Left renal pelvis (tissue), 4 donors: ENCODE data around the gene GRPEL1. TPM values are rescaled to one million over a fixed set of nuclear protein-coding genes. Genes with fewer than 3 reads are reported as not detected.

Experiments used
- DNase-seq, 4 donors: peaks; one replicate each; pipeline ENCODE4 v3.0.0-alpha.2; 2013; ENCODE audit warnings: low read depth in 4 of 4, low spot score in 3 of 4
- polyA plus RNA-seq, 4 donors: library from polyadenylated mRNA; unstranded; fragments of 120-200 nt; gene quantifications; one replicate each; pipeline ENCODE4 v1.2.1, GENCODE V29; 2013; ENCODE audit not compliant: insufficient read length in 4 of 4

Gene GRPEL1
- polyA plus RNA-seq, 4 donors, result 20.2 to 38.0 (median 32.9) TPM

DNA sequence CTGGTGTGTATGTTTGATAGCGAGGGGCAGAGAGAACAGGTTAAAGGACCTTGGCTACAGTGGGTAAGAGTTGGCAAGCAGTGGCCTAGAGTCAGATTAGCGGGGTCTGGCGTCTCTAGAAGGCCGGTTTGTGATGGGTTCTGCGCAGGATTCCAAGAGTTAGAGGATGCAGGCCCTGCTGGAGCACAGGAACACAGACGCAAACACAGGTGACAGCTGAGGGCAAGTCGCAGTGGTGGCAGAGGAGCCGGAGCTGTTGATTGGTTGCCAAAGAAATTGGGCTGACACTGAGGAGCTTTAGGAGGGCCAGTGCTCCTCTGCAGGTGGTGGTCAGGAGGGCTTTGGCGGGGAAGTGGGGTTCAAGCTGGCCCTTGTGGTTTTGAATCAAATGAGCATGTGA, 20.9 kb downstream of the GRPEL1 start:
- DNase-seq, result no peak

DNA sequence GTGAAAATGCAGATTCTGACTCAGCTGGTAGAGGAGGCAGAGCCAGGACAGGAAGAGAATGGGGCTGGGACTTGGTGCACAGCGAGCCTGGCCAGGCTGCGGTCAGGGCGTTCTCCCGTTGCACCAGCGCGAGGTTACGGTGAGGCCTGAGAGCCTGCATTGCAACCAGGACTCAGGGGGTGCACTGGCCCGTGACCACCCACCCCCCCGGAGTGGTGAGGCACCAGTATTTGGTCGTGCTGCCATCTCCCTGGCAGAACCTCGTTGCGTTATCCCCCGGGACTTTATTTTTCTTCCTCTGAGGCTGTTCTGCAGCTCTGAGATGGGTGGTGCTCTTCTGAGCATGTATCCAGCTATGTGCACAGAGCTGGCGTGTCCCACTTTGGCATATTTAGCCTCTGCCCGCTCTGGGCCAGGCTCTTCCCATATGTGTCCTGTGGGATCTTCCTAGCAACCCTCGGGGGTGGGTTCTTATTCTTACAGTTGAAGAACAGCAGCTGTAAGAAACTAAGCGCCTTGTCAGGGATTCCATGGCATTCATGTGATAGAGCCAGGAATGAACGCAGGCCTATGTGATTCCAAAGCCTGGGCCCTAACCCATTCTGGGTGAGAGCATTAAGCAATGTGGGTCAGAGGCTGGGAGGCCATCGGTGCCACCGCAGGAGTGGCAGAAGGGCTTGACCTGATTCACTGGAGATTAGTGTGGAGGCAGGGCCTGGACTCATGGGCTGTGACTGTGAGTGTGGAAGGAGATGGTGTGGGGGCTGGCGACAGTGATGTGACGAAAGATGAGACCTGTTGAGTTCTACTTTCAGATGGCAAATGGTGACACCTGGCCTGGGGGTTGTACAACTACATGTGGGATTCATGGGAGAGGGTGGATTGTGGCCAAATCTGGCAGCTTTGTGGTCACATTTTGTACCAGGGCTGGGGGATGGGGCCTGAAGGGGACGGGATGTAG, 21.6 kb downstream of the GRPEL1 start:
- no peak for DNase-seq

DNA sequence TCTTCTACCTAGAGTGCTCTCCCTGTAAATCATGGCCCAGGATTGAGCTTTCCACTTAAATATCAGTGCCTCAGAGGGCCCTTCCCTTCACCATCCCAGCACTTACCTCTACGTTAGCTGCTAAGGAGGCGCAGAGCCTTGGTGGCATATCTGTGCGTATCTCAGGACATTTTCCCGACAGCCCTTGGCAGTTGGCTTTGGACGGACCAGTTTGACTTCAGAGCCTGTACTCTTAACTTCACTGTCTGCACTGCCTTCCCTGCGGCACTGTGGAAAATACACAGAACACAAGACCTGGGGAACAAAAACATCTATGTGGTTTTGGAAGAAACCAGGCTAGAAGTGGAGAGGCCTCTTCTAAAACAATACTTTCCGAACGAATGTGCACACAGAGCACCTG, 22.3 kb downstream of the GRPEL1 start:
- DNase-seq, result no peak

DNA sequence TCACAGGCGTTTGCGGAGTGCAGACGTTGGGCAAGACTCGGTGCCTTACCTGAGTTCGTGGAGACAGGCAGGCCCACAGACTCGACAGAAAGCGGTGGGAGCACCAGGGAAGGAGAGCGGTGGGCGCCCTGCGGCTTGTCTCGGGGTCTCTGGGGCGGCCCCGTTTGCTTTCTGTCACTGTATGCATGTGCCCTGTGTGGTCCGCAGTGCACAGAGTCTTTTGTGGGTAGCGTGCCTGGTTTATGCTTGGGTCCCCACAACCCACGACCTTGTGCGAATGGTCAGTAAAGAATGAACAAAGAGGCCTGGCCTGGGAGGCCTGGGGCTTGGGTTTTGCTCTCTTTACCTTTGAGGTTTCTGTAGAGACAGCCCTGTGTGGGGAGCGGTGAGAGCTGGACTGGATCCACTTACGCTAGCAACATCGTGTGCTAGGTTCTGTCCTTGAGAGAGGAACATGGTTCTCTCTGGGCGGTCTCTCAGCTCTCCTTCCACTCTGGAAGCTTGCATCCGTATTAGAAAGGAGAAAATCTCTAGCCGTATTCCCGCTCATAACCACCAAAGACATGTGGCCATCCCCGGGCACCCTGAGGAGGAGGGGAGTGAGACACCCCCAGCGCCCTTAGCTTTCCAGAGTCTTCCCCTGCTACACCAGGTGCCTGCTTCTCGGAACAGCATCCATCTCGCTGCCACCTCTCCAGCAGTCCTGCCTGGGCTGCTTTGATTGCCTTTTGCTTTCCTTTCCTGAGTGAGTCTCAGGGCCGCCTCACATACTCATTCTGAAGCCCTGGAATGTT, 23.5 kb downstream of the GRPEL1 start:
- DNase-seq, result no peak

DNA sequence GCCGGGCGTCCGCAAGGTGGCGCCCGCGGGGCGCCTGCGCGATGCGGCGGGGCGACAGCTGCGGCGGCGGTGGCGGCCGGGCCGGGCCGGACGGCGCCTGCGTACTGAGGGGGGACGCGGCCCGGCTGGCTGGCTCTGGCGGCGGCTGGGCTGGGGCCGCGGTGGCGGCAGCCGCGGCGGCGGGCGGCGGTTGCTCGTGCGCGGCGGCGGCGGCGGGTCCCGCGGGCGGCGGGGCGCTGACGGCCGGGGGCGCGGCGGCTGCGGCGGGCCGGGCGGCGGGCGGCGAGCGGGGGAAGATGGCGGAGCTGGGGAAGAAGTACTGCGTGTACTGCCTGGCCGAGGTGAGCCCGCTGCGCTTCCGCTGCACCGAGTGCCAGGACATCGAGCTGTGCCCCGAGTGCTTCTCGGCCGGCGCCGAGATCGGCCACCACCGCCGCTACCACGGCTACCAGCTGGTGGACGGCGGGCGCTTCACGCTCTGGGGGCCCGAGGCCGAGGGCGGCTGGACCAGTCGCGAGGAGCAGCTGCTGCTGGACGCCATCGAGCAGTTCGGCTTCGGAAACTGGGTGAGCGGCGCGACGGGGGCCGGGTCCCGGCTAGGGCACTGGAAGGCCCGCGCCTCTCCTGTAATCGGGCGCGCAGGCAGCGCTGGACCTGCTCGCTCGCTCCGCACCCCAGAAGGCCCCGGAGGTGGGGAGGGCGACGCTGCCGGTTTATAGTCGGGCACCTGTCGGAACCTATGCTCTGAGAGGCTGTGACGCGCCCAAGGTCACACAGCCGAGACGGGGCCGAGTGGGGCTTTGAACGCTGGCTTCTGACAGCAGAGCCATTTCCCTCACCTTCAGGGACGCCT, 24.4 kb downstream of the GRPEL1 start, which contains the start of gene TADA2B:
TSS of gene TADA2B (plus strand) at position 89 of the 853 bp plus-strand sequence. CDS start at position 297, 208 bp downstream.
- DNase-seq, result no peak

DNA sequence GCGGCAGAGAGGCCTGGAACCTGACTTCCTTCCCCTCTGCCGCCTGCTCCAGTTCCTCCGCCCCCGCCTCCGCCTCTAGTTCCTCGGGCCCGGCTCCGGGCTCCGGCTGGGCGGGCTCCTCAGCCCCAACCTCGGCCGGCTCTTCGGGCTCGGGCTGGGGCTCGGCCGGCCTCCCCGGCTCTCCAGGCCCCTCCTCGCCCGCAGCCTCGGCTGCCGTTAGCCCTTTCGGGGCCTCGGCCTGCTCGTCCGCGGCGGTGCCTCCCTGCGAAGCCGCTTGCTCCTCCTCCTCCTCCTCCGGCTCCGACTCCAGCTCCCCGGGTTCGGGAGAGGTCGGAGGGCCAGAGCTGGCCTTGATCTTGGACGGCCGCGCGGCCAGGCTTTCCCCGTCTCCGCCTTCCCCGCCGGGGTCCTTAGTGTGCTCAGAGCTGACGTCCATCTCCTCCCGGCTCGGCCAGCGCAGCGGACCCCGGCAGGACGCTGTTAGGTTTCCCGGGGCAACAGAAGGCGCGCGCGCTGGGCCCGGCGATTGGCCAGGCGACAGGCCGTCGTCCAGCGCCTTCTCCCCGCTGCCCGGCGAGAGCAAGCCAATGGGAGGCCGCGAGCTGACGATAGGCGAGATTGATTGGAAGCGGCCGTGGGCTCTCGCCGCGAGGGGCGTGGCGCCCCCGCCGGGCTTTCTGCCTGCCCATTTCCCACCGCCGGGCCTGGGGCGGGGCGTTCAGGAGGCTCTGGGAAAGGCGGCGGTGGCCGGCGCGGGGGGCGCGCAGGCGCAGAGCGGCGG, 25.2 kb downstream of the GRPEL1 start:
- peak; percentile 91 to 97 (median 96) for DNase-seq

DNA sequence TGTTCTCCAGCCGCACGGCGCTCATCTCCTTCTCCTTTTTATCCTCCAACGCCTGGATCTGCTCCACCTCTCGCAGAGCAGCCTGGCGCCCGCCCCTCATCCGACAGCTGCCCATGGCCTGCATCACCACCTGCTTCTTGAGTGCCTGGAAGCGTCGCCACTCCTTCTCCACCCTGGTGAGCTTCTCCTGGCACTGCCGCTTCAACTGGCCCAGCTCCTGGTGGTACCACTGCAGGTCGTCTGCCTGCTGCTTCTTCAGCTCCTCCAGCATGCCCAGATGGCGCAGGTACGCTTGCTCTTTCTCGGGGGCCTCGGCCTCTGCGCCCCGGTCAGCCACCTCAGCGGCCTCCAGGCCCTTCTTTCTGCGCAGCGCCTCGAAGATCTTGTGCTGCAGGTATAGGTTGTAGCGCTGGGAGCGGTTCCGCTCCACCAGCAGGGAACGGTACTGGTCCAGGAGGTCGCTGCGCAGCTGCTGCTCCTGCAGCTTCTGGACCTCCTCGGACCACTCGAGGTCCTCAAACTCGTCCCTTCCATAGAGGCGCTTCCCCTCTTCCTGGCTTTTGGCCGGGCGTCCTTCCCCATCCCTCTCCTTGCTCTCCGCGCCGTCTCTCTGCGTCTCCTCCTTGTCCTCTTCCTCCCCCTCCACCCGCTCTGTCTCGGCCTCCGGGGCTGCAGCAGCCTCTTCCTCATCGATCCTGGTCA, 25.9 kb downstream of the GRPEL1 start:
- DNase-seq, result no peak

DNA sequence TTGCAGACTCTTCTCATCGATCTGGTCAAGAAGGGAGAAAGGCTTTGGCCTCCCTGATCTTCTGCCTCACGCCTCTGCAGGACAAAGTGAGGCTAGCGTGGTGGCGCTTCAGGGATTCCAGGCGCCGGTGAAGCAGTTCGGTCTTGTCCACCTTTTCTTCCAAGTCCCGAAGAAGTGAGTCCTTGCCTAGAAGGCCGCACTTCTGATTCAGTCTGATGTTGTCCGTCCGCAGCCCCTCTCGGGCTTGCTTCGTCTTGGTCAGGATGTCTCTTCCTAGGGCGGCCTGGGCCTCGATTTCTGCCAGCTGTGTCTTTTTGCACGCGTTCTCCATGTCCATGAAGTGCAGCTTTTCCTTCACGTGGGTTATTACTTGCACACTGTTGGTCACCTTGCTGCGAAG, 26.6 kb downstream of the GRPEL1 start:
- DNase-seq, result no peak

DNA sequence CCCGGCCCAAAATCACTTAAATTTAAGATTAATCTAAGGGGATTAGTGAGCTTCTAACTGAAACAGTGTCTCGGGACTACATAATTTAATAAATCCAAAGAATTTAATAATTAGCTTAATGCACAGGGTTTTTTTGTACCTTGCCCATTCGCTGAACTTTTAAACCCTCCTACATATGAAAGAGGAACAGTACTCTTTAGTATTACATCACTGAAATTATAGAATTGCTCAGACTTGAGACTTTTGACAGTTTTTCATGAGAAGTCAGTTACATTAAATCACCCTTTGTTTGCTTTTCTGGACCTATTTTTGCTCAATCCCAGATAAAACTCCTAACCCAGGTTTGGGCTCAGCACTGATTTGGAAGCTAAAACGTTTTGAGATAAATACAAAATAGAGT, 27.1 kb downstream of the GRPEL1 start:
- DNase-seq, result no peak

DNA sequence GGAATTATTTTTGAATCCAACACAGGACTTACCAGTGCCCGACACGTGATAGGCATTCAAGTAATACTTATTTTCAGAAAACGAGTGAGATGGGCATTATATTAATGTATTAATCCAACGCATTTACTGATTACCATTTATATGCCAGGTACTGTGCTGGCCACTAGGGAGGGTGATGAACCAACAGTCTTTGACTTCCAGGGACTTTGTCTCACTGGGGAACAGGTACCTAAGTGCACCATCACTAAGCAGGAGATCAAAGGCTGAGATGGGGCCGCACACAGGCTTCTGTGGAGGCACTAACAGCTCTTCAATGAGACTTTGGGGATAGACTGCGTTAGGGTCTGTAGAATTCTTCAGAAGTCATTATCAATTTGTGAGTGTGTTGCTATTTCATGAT, 30.4 kb downstream of the GRPEL1 start:
- DNase-seq, result no peak

DNA sequence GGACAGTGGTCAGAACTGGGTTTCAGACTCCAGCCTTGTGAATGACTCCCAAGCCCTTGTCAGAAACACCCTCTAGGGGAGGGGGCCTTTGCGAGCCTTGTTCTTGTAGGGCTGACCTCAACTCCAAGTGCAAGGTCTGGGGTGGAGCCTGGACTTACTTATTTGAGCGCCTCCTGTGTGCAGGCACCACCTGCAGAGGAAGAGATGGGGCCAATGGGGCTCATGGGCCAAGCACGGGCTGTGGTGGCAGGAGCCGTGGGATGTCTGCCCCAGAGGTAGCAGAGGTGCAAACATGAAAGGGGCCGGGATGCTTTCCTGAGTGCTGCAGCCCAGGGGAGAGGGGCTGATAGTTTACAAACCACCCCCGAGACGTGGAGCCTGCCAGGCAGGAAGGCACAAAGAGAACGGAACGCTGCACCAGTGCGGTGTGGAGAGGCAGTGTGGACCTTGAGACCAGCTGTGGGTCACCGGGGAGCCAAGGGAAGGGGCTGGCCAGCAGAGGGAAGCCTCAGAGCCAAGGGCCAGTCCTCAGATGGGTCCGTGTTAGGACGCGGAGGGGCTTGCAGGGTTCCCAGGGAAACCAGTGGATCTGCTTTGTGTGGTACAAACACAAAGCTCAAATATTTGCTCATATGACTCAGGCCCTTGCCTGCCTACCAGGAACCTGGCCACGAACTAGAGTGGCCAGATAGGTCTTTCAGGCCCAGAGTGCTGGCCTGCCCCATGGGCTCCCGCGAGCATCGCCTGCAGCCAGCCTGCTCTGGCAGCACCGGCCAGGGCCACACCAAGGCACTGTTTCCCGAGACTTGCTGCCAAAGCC, 33.4 kb downstream of the GRPEL1 start:
- DNase-seq, result no peak

DNA sequence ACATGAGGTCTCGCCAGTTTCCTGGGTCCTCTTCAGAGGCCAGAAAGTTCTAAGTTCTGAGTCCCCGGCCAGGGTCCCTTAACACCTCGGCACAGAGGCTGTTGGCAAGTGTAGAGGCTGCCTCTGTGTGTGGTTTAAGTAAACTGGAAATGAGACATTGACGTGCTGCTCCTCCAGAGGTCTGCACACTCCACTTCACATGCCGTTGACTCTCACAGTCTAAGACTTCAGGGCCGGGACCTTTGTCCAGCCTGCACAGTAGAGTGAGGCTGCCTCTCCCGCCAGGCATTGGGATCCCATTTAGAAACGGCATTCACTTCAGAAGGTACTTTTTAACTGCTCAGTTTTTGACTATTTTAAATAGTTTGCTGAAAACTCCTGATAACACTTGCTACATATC, 35.3 kb downstream of the GRPEL1 start:
- DNase-seq, result no peak

DNA sequence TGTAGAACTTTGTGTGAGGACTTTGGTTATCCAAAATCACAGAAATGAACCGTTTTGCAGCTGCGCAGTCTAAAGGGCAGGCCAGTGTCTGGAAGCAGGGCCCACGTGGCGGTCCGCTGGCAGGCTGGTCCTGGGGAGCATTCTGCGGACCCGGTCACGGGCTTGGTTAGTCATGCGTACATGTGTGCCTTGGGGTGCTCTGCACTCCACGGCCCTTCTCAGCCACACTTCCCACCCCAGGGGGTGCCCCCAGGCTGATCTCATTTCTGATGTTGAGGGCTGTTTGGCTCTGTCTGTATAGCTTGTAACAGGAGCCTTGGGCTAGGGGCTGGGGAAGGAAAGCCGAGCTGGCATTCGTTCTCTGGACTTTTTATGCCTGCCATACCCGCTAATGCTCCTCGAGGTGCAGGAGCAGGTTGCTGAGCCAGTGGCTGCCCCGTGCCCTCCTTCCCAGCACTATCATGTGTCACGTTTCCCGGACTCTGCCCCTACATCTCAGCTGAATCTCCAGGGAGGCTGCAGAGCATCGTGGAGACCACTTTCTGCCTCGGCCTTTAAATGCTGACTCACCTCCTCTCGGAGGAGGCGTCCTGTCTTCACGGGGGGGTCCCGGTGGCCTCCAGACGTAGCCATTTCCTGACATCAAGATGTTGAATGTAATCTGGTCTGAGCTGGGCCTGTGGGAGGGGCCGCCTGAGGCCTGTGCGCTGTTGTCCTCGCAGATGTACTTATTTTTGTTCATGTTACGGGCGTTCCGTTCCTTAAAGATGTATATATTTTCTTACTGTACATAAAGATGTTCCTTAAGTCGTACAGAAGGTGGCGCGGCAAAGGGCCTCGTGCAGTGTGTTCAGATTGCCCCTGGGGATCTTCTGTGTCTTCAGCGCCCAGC, 36.1 kb downstream of the GRPEL1 start:
- no peak for DNase-seq

DNA sequence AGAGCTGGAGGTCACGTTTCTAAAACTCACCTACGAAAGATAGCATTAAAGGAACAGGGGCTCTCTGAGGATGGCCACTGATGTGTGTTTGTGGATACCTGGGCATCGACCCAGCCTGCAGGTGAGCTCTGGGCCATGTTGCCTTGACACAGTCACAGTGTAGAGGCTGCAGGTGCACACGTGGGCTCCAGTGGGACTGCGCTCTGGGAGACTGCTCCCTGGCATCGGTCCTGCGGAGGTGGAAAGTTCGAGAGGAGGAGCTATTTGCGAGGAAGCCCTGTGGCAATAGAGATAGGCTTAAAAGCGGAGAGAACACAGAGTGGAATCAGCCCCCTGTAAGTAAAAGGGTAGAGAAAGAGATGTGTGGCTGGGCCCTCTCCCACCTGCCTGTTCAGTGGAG, 37.0 kb downstream of the GRPEL1 start:
- no peak for DNase-seq

DNA sequence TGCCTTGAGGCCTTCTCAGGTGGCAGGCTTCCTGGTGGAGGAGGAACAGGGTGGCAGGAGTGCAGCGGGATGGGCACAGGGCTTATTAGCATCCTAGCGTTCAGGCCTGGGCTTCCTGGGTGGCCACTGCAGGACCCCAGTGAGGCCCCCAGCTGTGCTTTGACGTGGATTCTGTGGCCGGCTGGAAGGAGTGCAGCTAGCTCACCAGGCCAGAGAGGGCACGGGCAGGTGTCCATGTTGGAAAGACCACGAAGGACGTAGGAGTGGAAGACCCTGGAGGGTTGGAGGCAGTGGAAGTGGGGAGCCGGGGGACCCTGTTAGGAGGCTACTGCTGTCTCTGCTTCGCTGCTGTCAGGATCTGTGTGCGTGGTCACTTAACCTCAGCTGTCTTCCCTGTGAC, 37.9 kb downstream of the GRPEL1 start:
- no peak for DNase-seq

DNA sequence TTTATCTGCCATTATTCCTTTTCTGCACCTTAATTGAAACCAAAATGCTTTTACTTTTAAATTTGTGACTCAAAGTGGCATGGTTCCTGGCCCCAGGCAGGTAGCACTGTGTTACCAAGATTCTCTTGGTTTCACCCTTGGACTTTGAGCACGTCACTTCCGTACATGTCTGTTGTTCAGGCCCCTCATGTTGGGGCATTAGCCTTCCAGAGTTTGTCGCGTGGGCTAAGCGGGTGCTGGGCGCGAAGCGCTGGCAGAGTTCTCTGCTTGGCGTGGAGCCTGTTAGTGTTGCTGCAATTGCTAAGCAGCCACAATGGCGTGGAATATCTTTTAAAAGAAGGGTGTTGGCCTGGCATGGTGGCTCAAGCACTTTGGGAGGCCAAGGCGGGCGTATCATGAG, 38.7 kb downstream of the GRPEL1 start:
- no peak for DNase-seq

DNA sequence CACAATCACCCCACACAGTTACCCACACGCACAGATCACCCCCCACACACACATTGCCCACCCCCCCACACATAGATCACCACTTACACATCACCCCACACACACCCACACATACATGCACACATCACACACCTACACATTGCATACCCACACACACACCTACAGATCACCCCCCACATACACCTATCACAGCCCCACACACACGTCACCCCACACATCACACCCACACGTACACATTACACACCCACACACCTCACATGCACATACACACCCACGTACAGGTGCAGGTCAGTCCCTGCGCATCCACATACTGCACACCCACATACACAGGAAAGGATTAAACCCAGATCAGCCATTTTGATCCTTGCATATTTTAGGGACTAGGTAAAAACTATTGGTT, 40.0 kb downstream of the GRPEL1 start:
- no peak for DNase-seq
